Upper lobe of left lung (tissue), 4 donors: ENCODE measurements around the gene CDHR2.

Experiments used
- CTCF ChIP-seq, 6 experiments: fragments of 450-650 bp in 4 of 6; fragments of 200-600 bp in 2 of 6; sonication (generic) in 2 of 6; IDR thresholded peaks; one replicate each; pipeline ENCODE4 v1.5.1; 2016 to 2019; ENCODE audit warnings: antibody characterized with exemption in 6 of 6
- POLR2A ChIP-seq, 4 donors: fragments of 450-650 bp; IDR thresholded peaks; one replicate each; pipeline ENCODE4 v1.5.1; 2016 to 2017; ENCODE audit warnings: antibody characterized with exemption in 4 of 4, mild to moderate bottlenecking in 2 of 4
- POLR2AphosphoS5 ChIP-seq, 2 donors: sonication (generic); formaldehyde crosslinking; IDR thresholded peaks; one replicate each; pipeline ENCODE4 v1.5.1; 2017; ENCODE audit warnings: antibody characterized with exemption in 2 of 2

- TF ChIP-seq POLR2A (IDR thresholded peaks at IDR 0.05) (no peak), CTCF (IDR thresholded peaks at IDR 0.05) (no peak), POLR2AphosphoS5 (IDR thresholded peaks at IDR 0.05) (no peak)
These were observed 60.0 kb downstream of the CDHR2 start for GRCh38 chr5:176608937-176609723.
